ENCODE results near the gene ZNF415.
A peak's percentile ranks its signal among the peaks of the same experiment; 100 is the strongest.

ZNF415 gene

GRCh38 chr19:53160350-53160749 lies 27.6 kb upstream of the ZNF415 start:
- TF ChIP-seq GABPA (IDR thresholded peaks at IDR 0.05; ENCODE audit: low read depth) (no peak), REST (IDR thresholded peaks at IDR 0.05; ENCODE audit: insufficient replicate concordance, low read depth) (no peak), SPI1 (IDR thresholded peaks at IDR 0.05; ENCODE audit: borderline replicate concordance, low read depth) (no peak), CTCF (IDR thresholded peaks at IDR 0.05; ENCODE audit: insufficient read depth, low read length) (no peak), POLR2AphosphoS5 (IDR thresholded peaks at IDR 0.05; ENCODE audit: low read depth) (no peak)
- no peak overlapping the region for H3K27ac ChIP-seq (replicated peaks)
- no peak for DNase-seq (ENCODE audit: low read depth in 1 of 2, low spot score in 1 of 2)
- no peaks in the 10 kb centered on the region for H3K27me3 ChIP-seq (ENCODE audit: insufficient read depth, poor library complexity, severe bottlenecking)
- H3K4me3 ChIP-seq (replicated peaks; ENCODE audit: insufficient read depth, low read length): no peak overlapping the region

- no peak overlapping the region for H3K4me3 ChIP-seq (replicated peaks; ENCODE audit: insufficient read depth, low read length)
- DNase-seq (ENCODE audit: low read depth in 1 of 2, low spot score in 1 of 2): peak in 1 of 2 experiments; percentile 13
Measured at GRCh38 chr19:53158119-53158656, 25.5 kb upstream of the ZNF415 start.

GRCh38 chr19:53157626-53158025 lies 24.9 kb upstream of the ZNF415 start:
- Histone ChIP-seq H3K27ac (replicated peaks) (no peak overlapping the region), H3K27me3 (ENCODE audit: insufficient read depth, poor library complexity, severe bottlenecking) (no peaks in the 10 kb centered on the region), H3K4me3 (replicated peaks; ENCODE audit: insufficient read depth, low read length) (no peak overlapping the region)
- TF ChIP-seq REST (IDR thresholded peaks at IDR 0.05; ENCODE audit: insufficient replicate concordance, low read depth) (no peak), CTCF (IDR thresholded peaks at IDR 0.05; ENCODE audit: insufficient read depth, low read length) (no peak), POLR2AphosphoS5 (IDR thresholded peaks at IDR 0.05; ENCODE audit: low read depth) (no peak), GABPA (IDR thresholded peaks at IDR 0.05; ENCODE audit: low read depth) (no peak), SPI1 (IDR thresholded peaks at IDR 0.05; ENCODE audit: borderline replicate concordance, low read depth) (no peak)
- no peak for DNase-seq (ENCODE audit: low read depth in 1 of 2, low spot score in 1 of 2)

More at GRCh38 chr19:53158119-53158656, 25.5 kb upstream of the ZNF415 start:
- H3K27ac ChIP-seq (replicated peaks): peak overlapping the region; percentile 45
- TF ChIP-seq GABPA (IDR thresholded peaks at IDR 0.05; ENCODE audit: low read depth) (no peak), SPI1 (IDR thresholded peaks at IDR 0.05; ENCODE audit: borderline replicate concordance, low read depth) (no peak), REST (IDR thresholded peaks at IDR 0.05; ENCODE audit: insufficient replicate concordance, low read depth) (no peak)
- no peaks in the 10 kb centered on the region for H3K27me3 ChIP-seq (ENCODE audit: insufficient read depth, poor library complexity, severe bottlenecking)
